Left lung (tissue), 10 donors: ENCODE data around the gene KLHL21. TPM values are rescaled to one million over a fixed set of nuclear protein-coding genes. Genes with fewer than 3 reads are reported as not detected.
A peak's percentile ranks its signal among the peaks of the same experiment; 100 is the strongest.

ENCODE experiments used
- ATAC-seq: fragments of 200-7000 bp; cut with Tn5 transposase; one replicate; pipeline ENCODE4 v1.9.1; 2020; ENCODE audit warnings: moderate library complexity
- DNase-seq, 4 donors: peaks; one replicate each; pipeline ENCODE4 v3.0.0-alpha.2; 2013 to 2020
- H3K27ac ChIP-seq, 2 donors: fragments of 200-600 bp; sonication (generic) in 1 of 2; one replicate each; pipeline versions ENCODE4 v1.5.0 to v1.8.0; 2020 to 2021
- H3K27me3 ChIP-seq, 2 donors: fragments of 200-600 bp; sonication (generic) in 1 of 2; one replicate each; pipeline versions ENCODE4 v1.5.0 to v1.8.0; 2020 to 2021
- H3K36me3 ChIP-seq, 2 donors: fragments of 200-600 bp; sonication (generic) in 1 of 2; one replicate each; pipeline versions ENCODE4 v1.5.0 to v1.8.0; 2020 to 2021
- H3K4me1 ChIP-seq, 2 donors: fragments of 200-600 bp; one replicate each; pipeline ENCODE4 v1.8.0; 2021
- H3K4me3 ChIP-seq, 2 donors: fragments of 200-600 bp; sonication (generic) in 1 of 2; one replicate each; pipeline versions ENCODE4 v1.5.0 to v1.8.0; 2020 to 2021; ENCODE audit warnings: mild to moderate bottlenecking in 1 of 2
- H3K9me3 ChIP-seq, 2 donors: fragments of 200-600 bp; sonication (generic) in 1 of 2; one replicate each; pipeline versions ENCODE4 v1.5.0 to v1.8.0; 2020 to 2021
- intact Hi-C, 2 donors: fragments of 100-400 bp; cut with DNase I; formaldehyde crosslinking; loops; one replicate each; pipeline versions ENCODE4 v1.11.2 to v1.14.2; 2022
- polyA plus RNA-seq, 6 donors: library from polyadenylated mRNA; unstranded; fragments of 120-200 nt; gene quantifications; one replicate each; pipeline ENCODE4 v1.2.1, GENCODE V29; 2013; ENCODE audit not compliant: insufficient read length in 6 of 6
- total RNA-seq, 2 donors: library from RNA; stranded (reverse); fragmentation: NEBNext Ultra II Directional; extraction: Animal tissue kit (Norgen Biotek cat#: 25700); gene quantifications; one replicate each; pipeline ENCODE4 v1.2.1, GENCODE V29; 2021
- TF ChIP-seq, protein P1 (sequence below), 2 donors: fragments of 200-600 bp; sonication (generic) in 1 of 2; IDR thresholded peaks; one replicate each; pipeline versions ENCODE4 v1.5.0 to v1.8.0; 2021; ENCODE audit warnings: antibody characterized with exemption in 2 of 2
- donor health status: DM: no; HTN: yes; CAD: no.
- donor health status: DM: no; HTN: no; CAD: no.

KLHL21 gene
- total and polyA plus RNA-seq, 8 donors: 11.0 to 29.2 (median 13.7) TPM

DNA sequence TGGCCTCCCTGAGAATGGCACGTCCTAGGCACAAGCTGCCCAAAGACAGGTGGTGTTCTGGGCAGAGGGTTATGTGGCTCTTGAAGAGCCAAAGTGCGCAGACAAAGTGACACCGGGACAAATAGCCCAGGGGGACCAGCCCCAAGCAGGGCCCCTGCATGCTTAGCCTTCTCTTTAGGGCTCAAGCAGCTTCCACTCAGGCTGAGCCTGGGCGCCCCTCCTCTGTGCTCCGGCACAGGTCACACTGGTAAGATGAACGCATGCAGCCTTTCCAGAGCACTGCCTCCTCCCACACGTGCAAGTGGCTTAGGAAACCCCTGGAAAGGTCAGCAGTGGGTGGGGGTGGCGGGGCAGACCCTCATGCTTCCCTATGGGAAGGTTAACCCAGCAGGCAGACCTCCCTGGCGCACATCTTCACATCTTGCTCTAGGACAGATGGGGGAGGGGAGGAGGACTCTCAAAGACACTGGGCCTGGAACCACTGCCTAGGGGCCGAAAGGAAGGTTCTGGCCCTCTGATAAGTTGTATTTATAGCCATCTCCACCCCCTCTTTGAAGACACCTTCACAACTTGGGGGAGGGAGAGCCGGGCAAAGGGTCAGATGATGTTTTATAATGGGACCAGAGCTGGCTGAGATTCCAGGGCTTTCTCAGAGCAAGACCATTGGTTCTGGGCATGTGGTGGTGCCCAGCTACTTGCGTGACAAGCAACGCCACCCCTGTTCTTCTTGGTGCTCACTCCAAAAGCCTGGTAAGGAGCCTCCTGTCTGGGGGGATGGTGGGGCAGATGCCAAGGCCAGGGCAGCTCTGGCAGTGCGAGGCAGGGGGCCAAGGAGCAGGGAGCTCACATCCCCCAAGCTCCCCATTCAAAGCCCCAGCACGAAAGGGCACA, 5.5 kb downstream of the KLHL21 start:
- DNase-seq: no peak
- H3K4me3 ChIP-seq: no peak overlapping the region
- no peaks in the 10 kb centered on the region for H3K9me3 ChIP-seq
- H3K27me3 ChIP-seq: no peaks in the 10 kb centered on the region
- ATAC-seq: no peak
- peaks cover 0 to 72% of the 10 kb centered on the region in 2 donors for H3K36me3 ChIP-seq
- intact Hi-C loops: no loop called here
- peaks cover 7 to 62% of the 10 kb centered on the region in 2 donors for H3K4me1 ChIP-seq
- peak overlapping the region in 1 of 2 donors; percentile 99 for H3K27ac ChIP-seq
- TF ChIP-seq, protein P1, sequence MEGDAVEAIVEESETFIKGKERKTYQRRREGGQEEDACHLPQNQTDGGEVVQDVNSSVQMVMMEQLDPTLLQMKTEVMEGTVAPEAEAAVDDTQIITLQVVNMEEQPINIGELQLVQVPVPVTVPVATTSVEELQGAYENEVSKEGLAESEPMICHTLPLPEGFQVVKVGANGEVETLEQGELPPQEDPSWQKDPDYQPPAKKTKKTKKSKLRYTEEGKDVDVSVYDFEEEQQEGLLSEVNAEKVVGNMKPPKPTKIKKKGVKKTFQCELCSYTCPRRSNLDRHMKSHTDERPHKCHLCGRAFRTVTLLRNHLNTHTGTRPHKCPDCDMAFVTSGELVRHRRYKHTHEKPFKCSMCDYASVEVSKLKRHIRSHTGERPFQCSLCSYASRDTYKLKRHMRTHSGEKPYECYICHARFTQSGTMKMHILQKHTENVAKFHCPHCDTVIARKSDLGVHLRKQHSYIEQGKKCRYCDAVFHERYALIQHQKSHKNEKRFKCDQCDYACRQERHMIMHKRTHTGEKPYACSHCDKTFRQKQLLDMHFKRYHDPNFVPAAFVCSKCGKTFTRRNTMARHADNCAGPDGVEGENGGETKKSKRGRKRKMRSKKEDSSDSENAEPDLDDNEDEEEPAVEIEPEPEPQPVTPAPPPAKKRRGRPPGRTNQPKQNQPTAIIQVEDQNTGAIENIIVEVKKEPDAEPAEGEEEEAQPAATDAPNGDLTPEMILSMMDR (IDR thresholded peaks at IDR 0.05): no peak

DNA sequence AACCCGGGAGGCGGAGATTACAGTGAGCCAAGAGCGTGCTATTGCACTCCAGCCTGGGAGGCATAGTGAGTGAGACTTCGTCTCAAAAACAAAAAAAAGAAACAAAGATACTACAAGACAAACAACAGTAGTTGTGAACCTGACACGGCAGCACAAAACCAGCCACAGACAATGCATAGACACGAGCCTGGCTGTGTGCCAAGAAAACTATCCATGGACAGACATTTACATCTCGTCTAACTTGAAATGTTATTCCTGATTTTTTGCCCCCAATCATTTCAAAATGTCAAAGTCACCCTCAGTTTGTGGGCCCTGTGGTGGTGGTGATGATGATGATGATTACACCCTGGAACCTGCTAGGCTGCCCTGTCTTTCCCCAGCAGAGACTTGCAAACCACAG, 6.3 kb downstream of the KLHL21 start:
- intact Hi-C loops: no loop called here

DNA sequence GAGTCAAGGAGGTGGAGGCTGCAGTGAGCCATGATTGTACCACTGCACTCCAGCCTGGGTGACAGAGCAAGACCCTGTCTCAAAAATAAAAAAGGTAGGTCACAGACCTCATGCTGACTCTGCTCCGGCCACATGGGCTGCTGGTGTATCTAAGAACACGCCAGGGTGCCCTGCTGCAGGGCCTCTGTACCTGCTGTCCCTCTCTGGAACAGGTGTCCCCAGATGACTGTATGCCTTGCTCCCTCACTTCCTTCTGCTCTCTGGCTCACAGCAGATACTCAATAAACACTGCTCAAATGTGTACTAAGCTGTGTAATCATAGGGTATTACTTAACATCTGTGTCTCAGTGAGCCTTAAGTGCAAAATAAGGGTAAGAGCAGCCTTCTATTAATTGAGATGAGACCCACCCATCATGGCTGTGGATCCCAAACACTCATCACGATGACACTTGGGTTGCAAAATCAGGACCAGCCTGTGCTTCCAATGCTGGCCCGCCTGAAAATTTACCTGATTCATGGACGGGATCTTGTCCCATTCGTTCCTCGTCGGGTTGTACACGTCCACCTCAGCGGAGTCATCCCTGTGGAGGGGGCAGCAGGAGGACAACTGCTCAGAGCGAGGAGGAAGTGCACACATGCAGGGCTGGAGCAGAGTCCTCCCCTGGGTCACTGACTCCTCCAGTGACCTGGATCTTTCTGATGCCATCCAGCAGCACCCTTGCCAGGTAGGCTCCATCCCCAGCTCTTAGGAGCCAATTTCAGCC, 7.5 kb downstream of the KLHL21 start:
- DNase-seq: no peak

More for the DNA sequence above, 6.3 kb downstream of the KLHL21 start:
- no peak for DNase-seq
- no peak for ATAC-seq
- Histone ChIP-seq H3K36me3 (peaks cover 0 to 80% of the 10 kb centered on the region in 2 donors), H3K27me3 (no peaks in the 10 kb centered on the region), H3K9me3 (no peaks in the 10 kb centered on the region), H3K27ac (no peak overlapping the region), H3K4me3 (no peak overlapping the region), H3K4me1 (peaks cover 7 to 67% of the 10 kb centered on the region in 2 donors)
- TF ChIP-seq, protein P1 (IDR thresholded peaks at IDR 0.05): no peak

DNA sequence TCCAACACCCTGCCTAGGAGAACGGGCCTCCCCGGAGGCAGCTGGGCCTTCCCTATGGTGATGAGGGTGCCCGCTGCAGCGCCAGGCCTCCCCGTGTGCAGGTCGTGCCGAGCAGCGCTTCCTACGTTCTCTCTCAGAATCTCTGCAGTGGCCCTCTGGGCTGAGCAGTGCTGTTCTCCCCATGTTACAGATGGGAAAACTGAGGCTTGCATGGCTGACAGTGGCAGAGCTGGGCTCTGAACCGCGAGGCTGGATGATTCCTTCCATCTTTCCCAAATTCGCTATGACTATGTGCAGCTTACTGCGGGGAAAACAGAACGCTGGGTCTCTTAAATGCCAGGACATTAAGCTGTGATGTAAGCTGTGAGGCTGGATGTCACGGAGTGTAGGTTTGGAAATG, 8.9 kb downstream of the KLHL21 start:
- Histone ChIP-seq H3K4me3 (no peak overlapping the region), H3K27me3 (no peaks in the 10 kb centered on the region), H3K27ac (no peak overlapping the region), H3K36me3 (peaks cover 0 to 100% of the 10 kb centered on the region in 2 donors), H3K9me3 (no peaks in the 10 kb centered on the region), H3K4me1 (peaks cover 0 to 65% of the 10 kb centered on the region in 2 donors)
- intact Hi-C loops: no loop called here
- ATAC-seq (no peak), DNase-seq (no peak)
- TF ChIP-seq, protein P1 (IDR thresholded peaks at IDR 0.05): no peak

More for the DNA sequence above, 7.5 kb downstream of the KLHL21 start:
- TF ChIP-seq, protein P1 (IDR thresholded peaks at IDR 0.05): no peak
- Histone ChIP-seq H3K4me3 (no peak overlapping the region), H3K4me1 (peaks cover 7 to 71% of the 10 kb centered on the region in 2 donors), H3K36me3 (peaks cover 0 to 92% of the 10 kb centered on the region in 2 donors), H3K27me3 (no peaks in the 10 kb centered on the region), H3K27ac (no peak overlapping the region), H3K9me3 (no peaks in the 10 kb centered on the region)
- ATAC-seq: no peak
- intact Hi-C loops: no loop called here
